ENCODE measurements around the gene PLEKHG1. TPM values are rescaled to one million over a fixed set of nuclear protein-coding genes. Genes with fewer than 3 reads are reported as not detected.

The PLEKHG1 gene
- total RNA-seq, 1 donor: 0.36 TPM

DNA sequence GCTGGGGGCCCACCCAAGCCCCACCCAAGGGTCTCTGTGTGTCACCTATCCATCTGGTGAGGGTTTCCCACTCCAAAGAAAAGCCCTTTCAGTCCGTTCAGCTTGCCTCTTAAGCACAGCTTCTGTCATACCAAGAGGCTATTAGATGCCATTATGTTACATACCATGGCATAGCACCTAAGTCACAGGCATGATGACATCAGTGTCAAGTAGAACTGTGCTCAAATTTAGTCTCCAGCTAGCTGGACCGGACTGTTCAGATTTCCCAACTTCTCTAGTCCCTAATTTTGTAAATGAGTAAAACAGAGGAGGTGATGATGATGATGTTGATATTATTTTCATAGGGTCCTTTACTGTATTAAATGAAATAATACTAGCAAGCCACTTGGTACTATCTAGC lies 19.2 kb upstream of the PLEKHG1 start:
- H3K4me1 ChIP-seq (ENCODE audit: insufficient read depth, low read length): no peaks in the 10 kb centered on the region
- no peaks in the 10 kb centered on the region for H3K9me3 ChIP-seq (ENCODE audit: low read depth, low read length)
- no peak overlapping the region for H3K27ac ChIP-seq (ENCODE audit: low read depth, low read length)
- no peaks in the 10 kb centered on the region for H3K27me3 ChIP-seq (ENCODE audit: insufficient read depth, low read length)
- no peak for DNase-seq (ENCODE audit: insufficient read length, low spot score, missing footprints)
- H2AFZ ChIP-seq (ENCODE audit: low read length): no peak overlapping the region
- H3K36me3 ChIP-seq (ENCODE audit: insufficient read depth, low read length): no peaks in the 10 kb centered on the region
- H3K79me2 ChIP-seq (ENCODE audit: insufficient read depth, low read length): no peaks in the 10 kb centered on the region
- no peaks in the 10 kb centered on the region for H4K20me1 ChIP-seq (ENCODE audit: insufficient read depth, low read length)
- TF ChIP-seq CTCF (IDR thresholded peaks at IDR 0.05; ENCODE audit: extremely low read depth, low read depth, low read length): no peak
- no peak overlapping the region for H3K4me2 ChIP-seq (ENCODE audit: insufficient read depth, low read length)
- no peak overlapping the region for H3K4me3 ChIP-seq (ENCODE audit: insufficient read depth, low read length)

DNA sequence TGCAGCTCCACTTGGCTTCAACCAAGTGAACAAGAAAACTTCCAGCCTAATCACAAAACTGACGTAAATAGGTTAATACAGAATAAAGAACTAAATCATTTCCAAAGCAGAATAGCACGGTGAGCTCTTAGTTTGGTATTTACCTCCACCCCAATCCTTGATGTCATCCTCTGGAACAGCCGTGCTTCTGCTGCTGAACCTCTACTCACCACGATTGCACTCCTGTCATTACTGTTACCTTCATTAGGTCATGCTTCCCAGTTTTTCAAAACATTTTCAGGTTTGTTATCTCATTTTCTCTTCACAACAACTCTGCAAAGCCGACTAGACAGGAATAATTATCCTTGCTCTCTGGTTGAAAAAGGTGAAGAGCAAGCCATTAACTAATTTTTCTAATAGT lies 15.6 kb upstream of the PLEKHG1 start:
- H3K27ac ChIP-seq (ENCODE audit: low read depth, low read length): no peak overlapping the region
- H3K27me3 ChIP-seq (ENCODE audit: insufficient read depth, low read length): no peaks in the 10 kb centered on the region
- H3K4me2 ChIP-seq (ENCODE audit: insufficient read depth, low read length): no peak overlapping the region
- no peaks in the 10 kb centered on the region for H3K79me2 ChIP-seq (ENCODE audit: insufficient read depth, low read length)
- no peak for TF ChIP-seq CTCF (IDR thresholded peaks at IDR 0.05; ENCODE audit: extremely low read depth, low read depth, low read length)
- no peak overlapping the region for H2AFZ ChIP-seq (ENCODE audit: low read length)
- H3K4me3 ChIP-seq (ENCODE audit: insufficient read depth, low read length): no peak overlapping the region
- no peaks in the 10 kb centered on the region for H3K4me1 ChIP-seq (ENCODE audit: insufficient read depth, low read length)
- no peak for DNase-seq (ENCODE audit: insufficient read length, low spot score, missing footprints)
- H4K20me1 ChIP-seq (ENCODE audit: insufficient read depth, low read length): no peaks in the 10 kb centered on the region
- no peaks in the 10 kb centered on the region for H3K36me3 ChIP-seq (ENCODE audit: insufficient read depth, low read length)
- H3K9me3 ChIP-seq (ENCODE audit: low read depth, low read length): no peaks in the 10 kb centered on the region

- Histone ChIP-seq H4K20me1 (ENCODE audit: insufficient read depth, low read length) (no peaks in the 10 kb centered on the region), H3K4me1 (ENCODE audit: insufficient read depth, low read length) (no peaks in the 10 kb centered on the region), H3K27me3 (ENCODE audit: insufficient read depth, low read length) (no peaks in the 10 kb centered on the region), H3K27ac (ENCODE audit: low read depth, low read length) (no peak overlapping the region), H3K9me3 (ENCODE audit: low read depth, low read length) (no peaks in the 10 kb centered on the region), H3K4me2 (ENCODE audit: insufficient read depth, low read length) (no peak overlapping the region), H2AFZ (ENCODE audit: low read length) (no peak overlapping the region), H3K4me3 (ENCODE audit: insufficient read depth, low read length) (no peak overlapping the region), H3K36me3 (ENCODE audit: insufficient read depth, low read length) (no peaks in the 10 kb centered on the region), H3K79me2 (ENCODE audit: insufficient read depth, low read length) (no peaks in the 10 kb centered on the region)
- DNase-seq (ENCODE audit: insufficient read length, low spot score, missing footprints): no peak
- TF ChIP-seq CTCF (IDR thresholded peaks at IDR 0.05; ENCODE audit: extremely low read depth, low read depth, low read length): no peak
These were observed 15.1 kb upstream of the PLEKHG1 start for GRCh38 chr6:150584596-150584995.

- Histone ChIP-seq H3K9me3 (ENCODE audit: low read depth, low read length) (no peaks in the 10 kb centered on the region), H3K4me3 (ENCODE audit: insufficient read depth, low read length) (no peak overlapping the region), H3K4me1 (ENCODE audit: insufficient read depth, low read length) (no peaks in the 10 kb centered on the region), H2AFZ (ENCODE audit: low read length) (no peak overlapping the region), H3K27ac (ENCODE audit: low read depth, low read length) (no peak overlapping the region), H3K79me2 (ENCODE audit: insufficient read depth, low read length) (no peaks in the 10 kb centered on the region), H3K4me2 (ENCODE audit: insufficient read depth, low read length) (no peak overlapping the region), H3K36me3 (ENCODE audit: insufficient read depth, low read length) (no peaks in the 10 kb centered on the region), H4K20me1 (ENCODE audit: insufficient read depth, low read length) (no peaks in the 10 kb centered on the region), H3K27me3 (ENCODE audit: insufficient read depth, low read length) (peaks cover 6% of the 10 kb centered on the region)
- no peak for TF ChIP-seq CTCF (IDR thresholded peaks at IDR 0.05; ENCODE audit: extremely low read depth, low read depth, low read length)
- no peak for DNase-seq (ENCODE audit: insufficient read length, low spot score, missing footprints)
These were observed 12.8 kb upstream of the PLEKHG1 start for GRCh38 chr6:150586850-150587359.
